KMS-11 (cell line): ENCODE data around the gene CD69.

ENCODE experiments used
- H2AFZ ChIP-seq: fragments of 200-600 bp; sonication (generic); 2 replicates; pipeline ENCODE4 v1.6.1; 2016; ENCODE audit warnings: antibody characterized with exemption, mixed run types, low read depth
- H3K27ac ChIP-seq: fragments of 200-600 bp; sonication (generic); 2 replicates; pipeline ENCODE4 v1.6.1; 2016; ENCODE audit warnings: mild to moderate bottlenecking, mixed run types
- H3K27me3 ChIP-seq: fragments of 200-600 bp; sonication (generic); 2 replicates; pipeline ENCODE4 v1.6.1; 2017; ENCODE audit warnings: mild to moderate bottlenecking, low read depth, mixed run types, moderate library complexity; ENCODE audit not compliant: insufficient read depth
- H3K36me3 ChIP-seq: fragments of 200-600 bp; sonication (generic); 2 replicates; pipeline ENCODE4 v1.6.1; 2017; ENCODE audit warnings: mild to moderate bottlenecking, mixed run types; ENCODE audit not compliant: insufficient read depth
- H3K4me1 ChIP-seq: fragments of 200-600 bp; sonication (generic); 2 replicates; pipeline ENCODE4 v1.6.1; 2016; ENCODE audit warnings: mild to moderate bottlenecking, low read depth, mixed run types; ENCODE audit not compliant: poor library complexity, severe bottlenecking
- H3K4me2 ChIP-seq: fragments of 200-600 bp; sonication (generic); 2 replicates; pipeline ENCODE4 v1.7.0; 2016; ENCODE audit warnings: mild to moderate bottlenecking, mixed run types
- H3K4me3 ChIP-seq: fragments of 200-600 bp; sonication (generic); IDR thresholded peaks from 2 replicates; pipeline ENCODE4 v1.6.1; 2017; ENCODE audit warnings: low read depth, low read length, mixed read lengths; ENCODE audit not compliant: insufficient read depth
- H3K79me2 ChIP-seq: fragments of 200-600 bp; sonication (generic); 2 replicates; pipeline ENCODE4 v1.6.1; 2016; ENCODE audit warnings: low read depth, mixed run types; ENCODE audit not compliant: insufficient read depth
- H3K9ac ChIP-seq: fragments of 200-600 bp; sonication (generic); 2 replicates; pipeline ENCODE4 v1.6.1; 2016; ENCODE audit warnings: mild to moderate bottlenecking, mixed run types
- H4K20me1 ChIP-seq: fragments of 200-600 bp; sonication (generic); 2 replicates; pipeline ENCODE4 v1.6.1; 2016; ENCODE audit warnings: mild to moderate bottlenecking, mixed run types; ENCODE audit not compliant: insufficient read depth
- TF ChIP-seq, protein P1 (sequence below): fragments of 200-600 bp; sonication (generic); conservative IDR thresholded peaks from 2 replicates; pipeline ENCODE4 v1.6.1; 2017; ENCODE audit warnings: low read depth, mild to moderate bottlenecking, antibody characterized with exemption, low read length, moderate library complexity, mixed read lengths

The CD69 gene

DNA sequence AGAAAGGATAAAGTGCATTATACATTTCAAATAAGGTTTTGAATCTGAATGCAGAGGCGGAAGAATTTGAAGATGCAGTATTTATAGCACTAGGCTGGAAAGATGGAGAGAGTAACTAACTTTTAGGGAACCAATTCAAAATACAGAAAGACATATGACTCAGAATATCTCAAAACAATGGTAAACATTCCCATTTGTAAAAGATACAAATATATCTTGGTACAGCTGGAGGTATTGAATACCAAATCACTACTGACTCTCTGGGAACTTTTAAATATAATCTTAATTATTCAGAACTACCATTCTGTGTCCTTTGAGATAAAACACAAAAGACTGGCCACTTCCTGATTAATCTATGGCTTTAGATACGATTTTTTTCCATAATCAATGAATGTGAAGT is 5.1 kb downstream of the CD69 start:
- no peak overlapping the region for H3K27ac ChIP-seq
- no peak overlapping the region for H3K4me2 ChIP-seq
- no peak overlapping the region for H3K9ac ChIP-seq
- H3K79me2 ChIP-seq, result no peaks in the 10 kb centered on the region
- H3K27me3 ChIP-seq, result no peaks in the 10 kb centered on the region
- no peak overlapping the region for H3K4me3 ChIP-seq
- H3K36me3 ChIP-seq, result no peaks in the 10 kb centered on the region
- peaks cover 11% of the 10 kb centered on the region for H3K4me1 ChIP-seq
- TF ChIP-seq, protein P1, sequence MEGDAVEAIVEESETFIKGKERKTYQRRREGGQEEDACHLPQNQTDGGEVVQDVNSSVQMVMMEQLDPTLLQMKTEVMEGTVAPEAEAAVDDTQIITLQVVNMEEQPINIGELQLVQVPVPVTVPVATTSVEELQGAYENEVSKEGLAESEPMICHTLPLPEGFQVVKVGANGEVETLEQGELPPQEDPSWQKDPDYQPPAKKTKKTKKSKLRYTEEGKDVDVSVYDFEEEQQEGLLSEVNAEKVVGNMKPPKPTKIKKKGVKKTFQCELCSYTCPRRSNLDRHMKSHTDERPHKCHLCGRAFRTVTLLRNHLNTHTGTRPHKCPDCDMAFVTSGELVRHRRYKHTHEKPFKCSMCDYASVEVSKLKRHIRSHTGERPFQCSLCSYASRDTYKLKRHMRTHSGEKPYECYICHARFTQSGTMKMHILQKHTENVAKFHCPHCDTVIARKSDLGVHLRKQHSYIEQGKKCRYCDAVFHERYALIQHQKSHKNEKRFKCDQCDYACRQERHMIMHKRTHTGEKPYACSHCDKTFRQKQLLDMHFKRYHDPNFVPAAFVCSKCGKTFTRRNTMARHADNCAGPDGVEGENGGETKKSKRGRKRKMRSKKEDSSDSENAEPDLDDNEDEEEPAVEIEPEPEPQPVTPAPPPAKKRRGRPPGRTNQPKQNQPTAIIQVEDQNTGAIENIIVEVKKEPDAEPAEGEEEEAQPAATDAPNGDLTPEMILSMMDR, result no peak
- H4K20me1 ChIP-seq, result no peaks in the 10 kb centered on the region
- H2AFZ ChIP-seq, result no peak overlapping the region

DNA sequence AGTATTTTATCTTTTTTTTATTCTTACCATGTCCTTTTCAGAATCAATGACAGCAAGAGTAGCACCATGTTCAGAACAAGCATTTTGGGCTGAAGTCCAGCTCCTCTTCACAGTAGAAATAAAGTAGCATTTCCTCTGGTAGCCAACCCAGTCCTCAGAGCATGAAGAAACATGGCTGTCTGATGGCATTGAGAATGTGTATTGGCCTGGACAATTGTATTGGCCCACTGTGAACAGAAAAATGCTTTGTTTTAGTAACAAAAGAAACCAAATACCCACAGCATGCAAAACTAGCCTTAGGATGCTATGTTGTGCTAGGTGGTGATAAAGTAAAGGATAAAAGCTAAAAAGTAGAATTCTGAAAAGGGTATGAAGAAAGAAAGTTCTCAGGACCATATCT is 5.7 kb downstream of the CD69 start:
- Histone ChIP-seq H4K20me1 (no peaks in the 10 kb centered on the region), H3K4me2 (no peak overlapping the region), H2AFZ (no peak overlapping the region), H3K4me3 (no peak overlapping the region), H3K9ac (no peak overlapping the region), H3K79me2 (no peaks in the 10 kb centered on the region), H3K4me1 (peaks cover 15% of the 10 kb centered on the region), H3K27me3 (no peaks in the 10 kb centered on the region), H3K36me3 (no peaks in the 10 kb centered on the region), H3K27ac (no peak overlapping the region)
- TF ChIP-seq, protein P1, result no peak

DNA sequence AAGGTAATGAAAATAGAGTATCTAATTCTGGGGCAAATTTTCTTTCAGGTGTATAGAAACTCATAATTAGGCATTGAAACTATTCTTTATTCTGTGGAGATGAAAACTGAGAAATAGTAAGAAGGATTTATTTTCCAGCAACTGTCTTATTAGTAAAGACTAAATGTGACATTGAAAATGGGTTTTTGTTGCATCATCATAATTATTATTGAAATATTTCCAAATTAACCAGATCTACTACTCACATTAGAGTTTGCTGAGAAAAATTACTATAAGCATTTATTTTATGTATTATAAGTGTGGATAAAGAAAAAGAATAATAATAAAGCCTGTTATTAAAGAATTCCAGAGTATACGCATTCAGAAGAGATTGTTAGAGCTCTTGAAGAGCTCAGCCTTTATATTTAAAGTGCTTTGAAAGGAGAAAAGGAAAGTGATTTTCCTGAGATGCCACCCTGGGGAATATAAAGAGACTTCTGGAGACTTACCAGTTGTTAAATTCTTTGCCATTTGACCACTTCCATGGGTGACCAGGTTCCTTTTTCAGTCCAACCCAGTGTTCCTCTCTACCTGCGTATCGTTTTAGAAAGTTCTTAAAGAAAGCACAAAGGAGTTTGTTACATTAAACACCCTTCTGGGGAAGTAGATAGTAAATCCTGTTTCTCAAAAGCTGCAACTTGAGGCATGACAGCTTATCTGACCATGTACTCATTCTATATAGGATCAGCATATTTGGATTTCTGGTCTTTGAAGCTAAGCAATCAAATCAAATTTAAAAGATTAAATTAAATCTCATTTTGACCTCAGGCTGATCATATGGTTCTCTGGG is 6.4 kb downstream of the CD69 start:
- no peak overlapping the region for H2AFZ ChIP-seq
- no peak overlapping the region for H3K9ac ChIP-seq
- H3K4me3 ChIP-seq, result no peak overlapping the region
- H3K4me2 ChIP-seq, result no peak overlapping the region
- no peaks in the 10 kb centered on the region for H3K79me2 ChIP-seq
- H3K36me3 ChIP-seq, result no peaks in the 10 kb centered on the region
- H3K4me1 ChIP-seq, result peaks cover 15% of the 10 kb centered on the region
- H3K27me3 ChIP-seq, result no peaks in the 10 kb centered on the region
- TF ChIP-seq, protein P1, result no peak
- H3K27ac ChIP-seq, result no peak overlapping the region
- H4K20me1 ChIP-seq, result no peaks in the 10 kb centered on the region

DNA sequence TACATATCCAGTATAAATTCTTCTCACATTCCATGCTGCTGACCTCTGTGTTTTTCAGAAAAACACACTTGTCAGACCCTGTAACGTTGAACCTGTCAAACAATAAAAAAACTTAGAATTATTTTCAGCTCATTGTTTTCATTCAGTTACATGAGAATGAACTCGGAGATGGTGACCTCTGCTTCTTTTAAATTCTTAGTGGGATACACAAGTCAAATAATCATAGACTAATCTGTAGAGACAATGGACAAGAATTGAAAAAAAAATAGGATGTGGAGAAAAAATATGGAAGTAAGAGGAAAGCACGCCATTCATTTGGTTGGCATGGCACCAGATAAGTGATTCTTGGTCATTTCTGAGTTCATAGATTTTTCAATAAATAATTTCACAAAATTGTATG is 7.2 kb downstream of the CD69 start:
- no peak overlapping the region for H3K4me2 ChIP-seq
- TF ChIP-seq, protein P1, result no peak

More for the DNA sequence above, 7.2 kb downstream of the CD69 start:
- Histone ChIP-seq H3K79me2 (no peaks in the 10 kb centered on the region), H3K4me1 (peaks cover 16% of the 10 kb centered on the region), H3K9ac (no peak overlapping the region), H2AFZ (no peak overlapping the region), H3K27ac (no peak overlapping the region), H4K20me1 (no peaks in the 10 kb centered on the region), H3K36me3 (no peaks in the 10 kb centered on the region), H3K27me3 (no peaks in the 10 kb centered on the region), H3K4me3 (no peak overlapping the region)
